GM18867 (cell line): ENCODE results near the gene PTGR1.
"Not testable (repeated sequence)": the region's sequence is repeated elsewhere in the genome, so short reads cannot be mapped to it uniquely, and the experiment has no call there.

Source experiments
- ATAC-seq: cut with Tn5 transposase; IDR thresholded peaks from one replicate; pipeline ENCODE4 v1.9.1; 2021; ENCODE audit warnings: mild to moderate bottlenecking, moderate library complexity; ENCODE audit not compliant: unreplicated experiment

Gene PTGR1

DNA sequence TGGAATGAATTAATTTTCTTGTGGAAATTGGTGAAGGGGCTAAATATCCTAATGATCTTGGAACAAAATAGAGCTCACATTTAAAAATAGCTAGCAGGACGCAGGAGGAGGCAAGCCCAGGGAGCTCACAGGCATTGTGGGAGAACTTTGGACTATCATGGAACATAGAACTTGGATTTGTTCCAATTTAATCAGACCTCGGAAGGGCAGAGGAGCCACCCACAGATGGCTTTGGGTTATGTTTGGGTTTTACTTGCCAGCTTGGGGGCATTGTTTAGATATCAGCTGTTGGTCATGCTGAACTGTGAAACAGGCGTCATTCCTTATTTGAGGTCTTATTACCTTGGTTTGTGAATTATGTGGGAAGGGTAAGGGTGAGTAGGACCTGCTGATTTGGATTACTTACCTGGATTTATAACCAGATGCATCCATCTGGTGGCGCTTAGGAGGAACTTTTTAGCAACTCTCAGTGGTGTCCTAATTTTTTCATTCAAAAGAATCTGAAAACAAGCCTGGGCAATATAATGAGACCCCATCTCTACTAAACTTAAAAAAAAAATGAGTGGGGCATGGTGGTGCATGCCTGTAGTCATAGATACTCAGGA, 14.1 kb upstream of the PTGR1 start:
- ATAC-seq: no peak

DNA sequence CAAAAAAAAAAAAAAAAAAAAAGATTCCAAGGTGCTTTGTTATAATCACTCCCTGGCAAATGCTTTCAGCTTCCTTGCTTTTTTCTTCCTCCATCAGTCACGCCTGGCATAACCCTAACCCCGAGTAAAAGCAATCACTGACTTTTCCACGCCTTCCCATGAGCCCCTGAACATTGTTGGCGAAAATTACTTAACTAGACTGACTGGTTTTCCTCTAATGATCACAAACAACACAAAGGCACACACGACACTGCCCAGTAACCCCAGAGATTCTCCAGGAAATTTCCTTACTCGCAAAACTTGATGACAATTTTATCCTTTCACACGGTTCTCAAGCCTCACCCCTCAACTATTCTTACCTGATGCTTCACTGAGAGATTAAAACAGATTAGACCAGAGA, 11.4 kb upstream of the PTGR1 start:
- ATAC-seq: no peak

DNA sequence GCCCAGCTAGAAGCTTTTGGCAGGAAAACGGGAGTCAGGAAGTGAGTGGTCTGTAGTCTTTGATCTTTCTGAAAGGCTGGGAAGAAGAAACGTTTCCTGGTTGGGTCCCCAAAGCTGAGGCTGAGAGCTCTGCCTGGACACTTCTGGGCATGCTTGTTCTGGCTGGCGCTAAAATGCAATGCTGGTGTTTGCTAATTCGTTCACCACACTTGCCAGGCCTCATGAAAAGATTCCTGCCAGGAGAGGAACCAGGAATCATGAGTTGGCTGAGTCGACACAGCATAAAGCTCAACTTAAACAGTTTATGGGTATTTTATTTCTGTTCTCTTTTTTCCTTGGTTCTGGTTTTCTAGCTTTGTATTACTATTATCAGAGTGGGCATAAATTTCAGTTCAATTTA, 10.7 kb upstream of the PTGR1 start:
- ATAC-seq: no peak

DNA sequence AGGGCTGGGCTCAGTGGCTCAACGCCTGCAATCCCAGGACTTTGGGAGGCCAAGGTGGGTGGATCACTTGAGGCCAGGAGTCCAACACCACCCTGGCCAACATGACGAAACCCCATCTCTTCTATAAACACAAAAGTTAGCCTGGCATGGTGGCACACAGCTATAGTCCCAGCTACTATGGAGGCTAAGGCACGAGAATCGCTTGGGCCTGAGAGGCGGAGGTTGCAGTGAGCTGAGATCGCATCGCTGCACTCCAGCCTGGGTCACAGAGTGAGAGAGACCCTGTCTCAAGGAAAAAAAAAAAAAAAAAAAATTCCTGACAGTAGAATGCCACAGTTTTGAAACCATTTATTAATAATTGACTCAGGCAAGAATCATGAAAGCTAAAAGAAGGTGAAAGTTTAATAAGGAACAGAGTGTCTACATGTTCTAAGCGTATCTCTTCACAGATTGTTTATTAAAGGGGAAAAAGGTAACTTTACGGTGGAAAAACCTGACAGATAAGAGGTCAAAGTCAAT, 5.7 kb upstream of the PTGR1 start:
- ATAC-seq: no peak

DNA sequence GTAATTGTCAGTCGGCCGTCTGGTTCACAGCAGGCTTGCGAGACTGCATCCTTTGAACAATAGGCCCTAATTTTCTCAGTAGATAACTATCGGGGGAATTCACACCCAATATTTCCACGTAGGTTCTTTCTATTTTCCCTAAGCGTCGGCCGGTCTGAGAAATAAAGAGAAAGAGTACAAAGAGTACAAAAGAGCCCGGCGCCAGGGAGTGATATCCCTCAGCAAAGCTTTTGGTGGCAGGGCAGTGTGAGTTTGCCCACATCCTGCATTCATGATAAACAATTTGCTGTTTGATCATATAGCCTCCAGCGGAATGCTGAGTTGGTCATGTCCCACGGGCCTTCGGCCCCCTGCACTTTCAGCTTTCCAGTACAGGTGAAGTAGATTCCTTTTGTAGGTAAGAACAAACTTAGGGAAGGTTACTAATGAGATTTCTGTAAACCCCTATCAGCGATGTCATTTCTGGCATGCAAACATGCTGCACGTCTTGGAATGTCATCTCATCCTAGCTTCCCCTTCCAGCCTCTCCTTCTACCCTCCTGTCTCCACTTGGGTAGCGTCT, 4.7 kb upstream of the PTGR1 start:
- ATAC-seq: no peak

DNA sequence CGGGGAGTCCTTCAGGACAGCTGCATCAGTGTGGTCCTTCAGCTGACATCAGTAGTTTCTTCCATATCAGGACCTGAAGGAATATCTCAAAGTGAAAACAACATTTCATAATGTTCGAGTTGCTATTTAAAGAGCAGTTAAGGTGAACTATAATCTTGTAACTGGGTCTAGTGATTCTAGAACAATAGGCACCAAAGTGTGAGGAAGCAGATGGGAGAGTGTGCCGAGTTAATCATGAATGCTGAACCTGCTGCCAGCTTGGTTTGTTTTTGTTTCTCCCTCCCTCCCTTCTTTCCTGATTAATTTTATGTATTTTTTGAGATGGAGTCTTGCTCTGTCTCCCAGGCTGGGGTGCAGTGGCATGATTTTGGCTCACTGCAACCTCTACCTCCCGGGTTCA, 3.6 kb upstream of the PTGR1 start:
- no peak for ATAC-seq

DNA sequence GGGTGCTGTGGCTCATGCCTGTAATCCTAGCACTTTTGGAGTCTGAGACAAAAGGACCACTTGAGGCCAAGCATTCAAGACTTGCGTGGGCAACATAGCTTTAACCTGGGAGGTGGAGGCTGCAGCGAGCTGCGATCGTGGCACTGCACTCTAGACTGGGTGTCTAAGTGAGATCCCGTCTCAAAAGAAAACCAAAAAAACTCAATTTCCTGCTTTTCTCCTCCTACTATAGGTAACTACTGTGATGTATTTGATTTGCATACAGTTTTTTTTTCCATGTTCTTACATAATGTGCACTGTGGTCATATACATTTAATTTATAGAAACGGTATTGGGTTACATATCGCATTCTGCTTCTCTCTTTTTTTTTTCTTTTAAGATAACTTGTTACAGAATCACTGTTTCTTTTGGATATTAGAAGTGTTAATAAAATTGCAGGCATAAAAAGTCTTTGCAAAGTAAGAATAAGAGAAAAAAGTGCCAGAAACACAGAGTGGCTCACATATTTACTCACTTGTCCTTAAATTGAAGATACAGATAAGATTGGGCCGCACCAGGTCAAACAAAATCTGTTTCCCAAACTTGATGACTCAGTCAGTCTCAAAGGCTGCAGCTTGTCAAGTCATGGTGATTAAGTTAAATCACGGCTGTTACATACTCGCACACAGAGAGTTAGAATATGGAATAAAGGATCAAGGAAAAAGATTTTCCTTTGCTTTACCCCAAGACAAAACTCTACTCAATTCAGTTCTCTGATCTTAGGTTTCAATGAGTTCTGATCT, 2.0 kb upstream of the PTGR1 start:
- ATAC-seq: no peak

DNA sequence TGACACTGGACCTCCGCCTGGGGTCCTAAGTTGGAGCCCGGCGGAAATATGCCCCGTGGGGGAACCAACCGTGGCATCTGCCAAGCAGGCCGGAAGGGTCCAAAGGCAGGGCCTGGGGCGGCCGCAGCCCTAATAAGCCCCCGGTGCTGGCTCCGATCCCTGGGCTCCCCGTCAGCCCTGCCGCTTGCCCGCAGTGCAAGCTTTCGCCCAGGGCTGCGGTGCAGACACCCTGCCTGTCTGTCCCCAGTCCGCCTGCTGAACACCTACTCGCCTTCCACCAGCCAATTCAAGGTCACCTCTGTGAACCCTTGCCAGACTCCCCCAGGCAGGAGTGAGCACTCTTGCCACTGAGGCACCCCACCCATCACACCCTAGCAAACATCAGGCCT, 502 bp upstream of the PTGR1 start:
- ATAC-seq: no peak

DNA sequence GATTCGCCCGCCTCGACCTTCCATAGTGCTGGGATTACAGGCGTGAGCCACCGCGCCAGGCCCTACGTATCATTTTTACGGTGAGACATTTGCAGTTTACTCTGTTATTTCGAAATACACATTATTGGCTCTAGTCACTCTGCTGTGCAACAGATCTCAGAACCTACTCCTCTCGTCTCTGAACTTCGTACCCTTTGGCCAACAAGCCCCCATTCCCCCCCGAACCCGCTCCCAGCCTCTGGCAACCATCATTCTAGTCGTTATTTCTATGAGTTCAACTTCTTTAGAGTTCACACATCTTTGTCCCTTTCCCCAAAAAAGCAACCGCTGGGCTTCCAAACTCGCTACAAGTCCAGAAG, 735 bp downstream of the PTGR1 start:
- ATAC-seq: peak; percentile 25

DNA sequence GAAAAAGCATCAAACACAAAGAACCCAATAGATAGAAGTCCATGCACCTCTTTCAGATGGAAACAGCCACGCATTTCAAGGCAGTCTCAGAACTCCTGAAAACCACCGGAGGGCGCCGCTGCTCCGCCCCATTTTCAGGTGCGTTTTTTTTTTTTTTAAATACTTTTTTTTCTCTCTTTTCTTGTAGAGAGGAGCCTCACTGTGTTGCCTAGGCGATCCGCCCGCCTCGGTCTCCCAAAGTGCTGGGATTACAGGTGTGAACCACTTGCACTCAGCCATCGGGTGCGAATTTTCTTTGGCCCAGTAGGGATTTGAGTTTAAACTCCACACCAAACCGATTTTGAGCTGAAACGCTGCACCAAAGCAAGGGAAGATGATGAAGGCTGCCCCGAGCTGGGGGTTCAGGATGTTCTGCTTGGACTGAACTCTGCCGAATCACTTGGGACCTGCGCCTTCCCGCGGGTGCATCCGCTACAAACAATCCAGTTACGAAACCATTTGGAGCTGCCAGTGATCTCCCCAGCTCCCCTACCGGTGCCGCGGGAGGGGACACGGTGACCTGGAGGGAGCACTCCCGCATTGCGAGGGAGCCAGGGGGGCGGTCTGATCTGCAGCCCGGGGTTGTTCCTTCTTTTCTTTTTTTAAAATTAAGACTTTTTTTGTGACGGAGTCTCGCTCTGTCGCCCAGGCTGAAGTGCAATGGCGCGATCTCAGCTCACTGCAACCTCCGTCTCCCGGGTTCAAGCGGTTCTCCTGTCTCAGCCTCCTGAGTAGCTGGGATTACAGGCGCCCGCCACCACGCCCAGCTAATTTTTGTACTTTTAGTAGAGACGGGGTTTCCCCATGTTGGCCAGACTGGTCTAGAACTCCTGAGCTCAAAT, 1.4 kb downstream of the PTGR1 start:
- peak; percentile 48 for ATAC-seq

DNA sequence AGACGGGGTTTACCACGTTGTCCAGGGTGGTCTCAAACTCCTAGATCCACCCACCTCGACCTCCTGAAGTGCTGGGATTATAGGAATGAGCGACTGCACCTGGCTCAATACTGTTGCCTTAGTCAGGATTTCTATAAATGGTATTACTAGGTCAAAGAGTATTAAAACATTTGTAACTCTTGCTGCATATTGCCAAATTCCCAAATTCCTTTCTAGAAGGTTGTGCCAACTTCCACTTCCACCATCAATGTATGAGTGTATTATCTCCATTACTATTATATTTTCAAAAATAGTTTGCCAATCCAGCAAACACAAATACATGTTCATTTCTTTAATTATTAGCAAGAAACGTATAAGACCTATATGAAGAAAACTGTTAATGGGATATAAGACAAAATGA, 10.6 kb downstream of the PTGR1 start:
- no peak for ATAC-seq

DNA sequence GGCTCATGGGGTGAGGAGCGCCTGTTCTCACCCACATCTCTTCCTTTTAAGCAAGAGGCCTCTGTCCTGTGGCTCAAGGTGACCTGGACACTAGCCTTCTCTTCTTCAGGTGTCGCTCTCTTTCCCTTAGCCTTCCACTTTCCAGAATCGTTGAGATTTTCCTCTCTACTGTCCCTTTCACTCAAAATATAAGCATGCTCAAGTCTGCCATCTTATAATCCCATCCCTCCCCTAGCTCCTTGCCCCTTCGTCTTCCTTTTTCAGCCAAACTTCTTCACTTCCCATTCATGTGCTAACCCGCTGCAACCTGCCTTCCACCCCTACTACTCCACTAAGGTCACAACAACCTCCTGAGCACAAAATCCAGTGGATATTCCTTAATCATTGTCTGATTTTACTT, 13.1 kb downstream of the PTGR1 start:
- ATAC-seq: no peak

DNA sequence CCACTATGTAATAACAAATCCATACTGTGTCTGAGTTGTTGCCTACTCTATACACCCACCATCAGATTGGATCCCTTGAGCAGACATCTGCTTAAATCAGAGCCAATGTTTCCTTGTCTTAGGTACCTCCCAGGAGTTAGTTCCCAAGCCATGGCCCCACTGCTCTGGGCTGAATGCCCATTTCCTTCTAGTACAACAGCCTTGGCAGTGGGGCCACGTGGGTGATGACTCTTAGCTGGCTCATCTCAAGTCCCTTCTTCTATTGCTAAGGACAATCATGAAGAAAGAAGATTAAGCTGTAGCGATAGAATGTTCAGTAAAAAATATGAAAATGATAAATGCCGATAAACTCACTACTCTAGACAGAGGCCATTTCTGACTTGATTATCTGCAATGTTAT, 16.6 kb downstream of the PTGR1 start:
- no peak for ATAC-seq

DNA sequence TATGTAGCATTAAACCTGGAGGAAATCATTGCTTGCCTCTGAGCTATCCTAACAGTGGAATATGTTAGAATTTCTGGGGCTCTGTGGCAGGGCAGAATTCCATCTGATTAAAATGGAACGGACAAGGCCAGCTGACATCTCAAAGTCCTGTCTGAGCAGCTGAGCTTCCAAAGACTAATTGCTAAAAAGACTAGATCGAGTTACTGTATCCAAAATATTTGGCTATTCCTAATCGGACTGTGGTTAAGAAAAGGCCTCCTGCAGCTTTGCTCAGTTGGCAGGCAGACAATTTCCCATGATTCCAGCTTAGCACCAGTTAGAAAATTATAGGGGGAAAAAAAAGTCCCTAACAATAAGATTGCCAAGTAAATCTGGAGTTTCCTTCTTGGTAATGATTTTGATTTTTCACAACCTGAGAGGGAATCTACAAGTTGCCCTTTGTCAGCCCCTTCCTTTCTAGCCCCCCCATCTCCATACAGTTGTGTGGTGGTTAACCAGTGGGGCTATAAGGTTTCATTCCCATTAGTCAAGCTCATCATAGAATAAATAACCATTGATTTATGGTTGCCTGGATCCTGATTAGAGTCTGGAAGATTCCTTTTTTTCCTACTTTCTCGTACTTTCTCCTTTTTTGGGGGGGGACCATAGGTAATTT, 26.4 kb downstream of the PTGR1 start:
- ATAC-seq: no peak

DNA sequence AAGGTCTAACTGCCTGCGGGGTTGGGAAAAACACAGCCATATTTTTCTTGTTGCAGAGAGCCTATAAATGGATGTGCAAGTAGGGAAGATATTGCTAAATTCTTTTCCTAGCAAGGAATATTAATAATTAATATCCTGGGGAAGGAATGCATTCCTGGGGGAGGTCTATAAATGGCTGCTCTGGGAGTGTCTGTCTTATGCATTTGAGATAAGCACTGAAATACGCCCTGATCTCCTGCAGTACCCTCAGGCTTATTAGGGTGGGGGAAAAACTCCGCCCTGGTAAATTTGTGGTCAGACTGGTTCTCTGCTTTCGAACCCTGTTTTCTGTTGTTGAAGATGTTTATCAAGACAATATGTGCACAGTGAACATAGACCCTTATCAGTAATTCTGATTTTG, 31.3 kb downstream of the PTGR1 start:
- ATAC-seq: not testable (repeated sequence)

DNA sequence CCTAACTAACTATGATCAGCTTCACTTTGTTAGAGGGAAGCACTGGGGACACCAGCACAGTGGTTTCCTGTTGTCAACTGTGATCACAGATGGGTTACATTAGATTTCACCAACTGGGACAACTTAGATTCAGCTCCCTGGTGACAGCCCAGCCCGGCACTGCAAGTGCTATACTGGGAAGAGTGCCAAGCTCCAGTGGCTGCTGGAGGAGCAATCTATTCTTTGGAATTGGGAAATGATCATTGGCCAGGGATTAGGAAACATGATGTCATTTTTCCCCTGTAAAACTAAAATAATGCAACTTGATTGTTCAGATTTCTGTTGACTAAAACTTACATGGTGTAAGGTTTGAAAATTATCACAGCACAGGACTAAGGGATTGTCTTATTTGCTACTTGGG, 33.2 kb downstream of the PTGR1 start:
- no peak for ATAC-seq

DNA sequence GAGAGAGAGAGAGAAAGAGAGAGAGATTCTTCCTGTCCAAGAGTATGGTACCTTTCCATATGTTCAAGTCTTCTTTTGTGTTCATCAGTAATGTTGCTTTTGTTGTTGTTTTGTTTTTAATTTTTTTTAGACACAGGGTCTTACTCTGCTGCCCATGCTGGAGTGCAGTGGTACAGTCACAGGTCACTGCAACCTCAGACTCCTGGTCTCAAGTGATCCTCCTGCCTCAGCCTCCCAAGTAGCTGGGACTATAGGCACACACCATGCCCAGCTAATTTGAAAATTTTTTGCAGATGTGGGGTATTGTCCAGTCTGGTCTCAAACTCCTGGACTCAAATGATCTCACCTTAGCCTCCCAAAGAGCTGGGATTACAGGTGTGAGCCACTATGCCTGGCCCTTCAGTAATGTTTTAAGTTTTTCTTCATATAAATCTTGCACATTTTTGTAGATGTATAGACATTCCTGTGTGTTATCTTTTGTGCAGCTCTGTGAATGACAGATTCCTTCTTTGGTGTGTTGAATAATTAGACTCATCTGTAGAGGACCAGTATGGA, 38.2 kb downstream of the PTGR1 start:
- ATAC-seq: no peak

DNA sequence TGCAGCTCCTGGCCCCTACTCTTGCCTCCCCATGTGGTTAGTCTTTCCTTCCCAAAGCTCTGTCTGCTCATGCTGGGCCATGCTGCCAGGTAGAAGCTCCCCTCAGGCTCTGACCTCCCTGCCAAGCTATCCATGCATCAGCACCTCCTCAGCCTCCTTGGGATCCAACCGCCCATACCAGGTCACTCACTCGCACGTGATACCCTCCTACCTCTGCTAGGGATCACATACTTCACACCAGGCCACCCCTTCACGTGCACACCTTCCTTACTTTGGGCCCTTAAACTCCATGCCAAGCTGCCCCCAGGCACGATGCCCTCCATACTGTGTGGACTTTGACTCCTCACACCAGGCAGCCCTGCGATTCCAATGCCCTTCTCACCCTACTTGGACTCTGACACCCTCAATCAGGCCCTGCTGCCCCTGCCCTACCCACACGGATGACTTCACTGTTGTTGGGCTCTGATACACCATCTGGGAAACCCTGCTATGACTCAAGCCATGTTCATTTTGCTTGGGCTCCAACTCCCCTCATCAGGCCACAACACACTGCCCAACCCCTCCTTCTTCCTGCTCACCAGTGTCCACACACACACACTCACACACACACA, 40.3 kb downstream of the PTGR1 start:
- ATAC-seq: no peak

DNA sequence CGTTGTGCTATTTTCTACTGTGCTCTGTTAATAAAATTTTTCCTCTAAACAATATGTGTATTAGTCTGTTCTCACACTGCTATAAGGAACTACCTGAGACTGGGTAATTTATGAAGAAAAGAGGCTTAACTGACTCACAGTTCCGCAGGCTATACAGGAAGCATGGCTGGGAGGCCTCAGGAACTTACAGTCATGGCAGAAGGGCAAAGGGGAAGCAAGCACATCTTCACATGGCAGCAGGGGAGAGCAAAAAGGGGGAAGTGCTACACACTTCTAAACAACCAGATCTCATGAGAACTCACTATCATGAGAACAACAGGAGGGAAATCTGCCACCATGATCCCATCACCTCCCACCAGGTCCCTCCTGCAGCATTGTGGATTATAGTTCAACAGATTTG, 44.0 kb downstream of the PTGR1 start:
- not testable (repeated sequence) for ATAC-seq

DNA sequence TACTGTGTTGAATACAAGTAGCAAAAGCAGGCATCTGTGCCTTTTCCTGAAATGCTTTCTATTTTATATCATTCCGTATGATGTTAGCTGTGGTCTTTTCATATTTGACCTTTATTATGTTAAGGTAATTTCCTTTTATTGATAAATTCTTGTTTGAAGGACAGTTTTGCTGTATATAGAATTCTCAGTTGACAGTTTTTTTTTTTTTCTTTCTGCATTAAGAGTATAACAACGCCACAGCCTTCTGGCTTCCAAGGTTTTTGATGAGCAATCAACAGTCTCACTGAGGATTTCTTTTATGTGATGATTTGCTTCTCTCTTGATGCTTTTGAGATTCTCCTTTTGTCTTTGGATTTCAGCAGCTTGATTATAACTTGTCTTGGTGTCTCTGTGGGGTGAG, 50.8 kb downstream of the PTGR1 start:
- no peak for ATAC-seq
